Globus pallidus (tissue), 1 donor: ENCODE results near the gene SEC14L5.
"Not testable (repeated sequence)": the region's sequence is repeated elsewhere in the genome, so short reads cannot be mapped to it uniquely, and the experiment has no call there.

Experiments
- DNase-seq: peaks from one replicate; pipeline ENCODE4 v3.0.0-alpha.2; 2015; ENCODE audit warnings: low spot score

SEC14L5 gene

DNA sequence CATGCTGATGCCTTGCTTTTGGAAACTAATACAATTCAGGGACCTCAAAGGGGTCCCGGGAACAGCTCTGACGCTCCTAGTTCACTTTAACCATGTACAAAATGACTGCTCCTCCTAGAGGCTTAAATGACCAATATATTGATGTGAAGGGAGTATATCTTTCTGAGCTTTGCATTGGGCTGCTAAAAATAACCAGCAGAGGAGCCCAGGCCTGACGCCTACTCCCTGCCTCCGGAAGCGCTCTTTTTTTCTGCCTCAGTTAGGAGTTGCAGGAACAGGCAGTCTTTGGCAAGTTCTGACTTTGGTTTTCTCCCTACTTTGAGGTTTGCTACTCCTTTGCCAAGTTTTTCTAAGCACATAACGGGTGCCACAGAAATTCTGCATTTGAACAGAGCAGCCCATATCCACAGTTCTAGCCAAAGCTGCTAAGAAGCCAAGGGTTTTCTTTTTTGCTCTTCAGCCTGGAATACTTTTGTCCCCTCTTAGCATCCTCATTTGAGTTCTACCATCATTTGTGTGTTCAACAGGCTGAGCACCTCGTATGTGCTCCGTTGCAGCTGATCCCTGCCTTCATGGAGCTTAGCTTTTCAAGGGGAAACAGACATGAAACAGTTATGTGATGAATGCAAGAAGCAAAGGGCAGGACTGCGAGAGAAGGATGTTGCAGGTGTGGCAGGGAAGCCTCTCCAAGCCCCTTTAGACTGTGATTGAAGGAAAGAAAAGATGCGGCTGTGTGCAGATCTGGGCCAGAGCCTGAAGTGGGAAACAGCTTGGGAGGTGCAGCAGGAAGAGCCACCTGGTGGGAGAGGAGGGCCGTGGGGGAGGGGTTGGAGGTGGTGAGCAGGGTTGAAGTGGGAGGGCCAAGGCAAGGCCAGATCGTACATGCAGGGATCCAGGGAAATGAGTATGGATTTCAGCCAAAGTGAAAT is 78.4 kb downstream of the SEC14L5 start:
- no peak for DNase-seq

DNA sequence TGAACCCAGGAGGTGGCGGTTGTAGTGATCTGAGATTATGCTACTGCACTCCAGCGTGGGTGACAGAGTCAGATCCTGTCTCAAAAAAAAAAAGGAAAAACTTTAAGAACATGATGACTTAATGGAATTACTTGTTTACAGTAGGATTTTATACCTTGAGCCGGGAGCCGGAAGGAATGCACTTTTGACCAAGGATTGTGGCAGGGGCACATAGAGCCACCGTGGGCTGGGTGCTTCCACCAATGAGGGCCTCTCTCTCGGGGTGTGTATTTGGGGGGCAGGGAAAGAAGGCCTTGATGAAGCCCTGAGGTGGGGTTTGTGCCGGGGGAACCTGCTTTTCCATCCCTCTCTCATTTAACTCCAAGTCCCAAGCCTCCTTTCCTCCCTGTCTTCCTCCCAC is 82.3 kb downstream of the SEC14L5 start:
- DNase-seq: no peak

DNA sequence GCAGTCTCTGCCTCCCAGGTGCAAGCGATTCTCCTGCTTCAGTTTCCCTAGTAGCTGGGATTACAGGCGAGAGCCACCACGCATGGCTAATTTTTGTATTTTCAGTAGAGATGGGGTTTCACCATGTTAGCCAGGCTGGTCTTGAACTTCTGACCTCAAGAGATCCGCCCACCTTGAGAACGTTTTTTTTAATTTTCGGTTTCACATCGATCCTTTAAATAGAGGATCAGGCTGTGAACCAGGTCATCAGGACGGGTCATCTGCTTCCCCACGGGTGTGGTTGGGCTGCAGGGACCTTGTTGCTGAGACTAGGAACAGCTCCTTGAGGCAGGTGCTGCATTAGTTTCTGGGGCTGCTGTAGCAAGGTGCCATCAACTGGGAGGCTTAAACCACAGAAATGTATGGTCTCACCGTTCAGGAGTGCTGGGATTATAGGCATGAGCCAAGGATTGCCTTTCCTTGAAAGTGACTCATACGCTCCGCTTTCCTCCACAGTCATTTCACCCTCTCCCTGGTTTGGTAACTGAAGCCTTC is 83.5 kb downstream of the SEC14L5 start:
- DNase-seq: no peak

DNA sequence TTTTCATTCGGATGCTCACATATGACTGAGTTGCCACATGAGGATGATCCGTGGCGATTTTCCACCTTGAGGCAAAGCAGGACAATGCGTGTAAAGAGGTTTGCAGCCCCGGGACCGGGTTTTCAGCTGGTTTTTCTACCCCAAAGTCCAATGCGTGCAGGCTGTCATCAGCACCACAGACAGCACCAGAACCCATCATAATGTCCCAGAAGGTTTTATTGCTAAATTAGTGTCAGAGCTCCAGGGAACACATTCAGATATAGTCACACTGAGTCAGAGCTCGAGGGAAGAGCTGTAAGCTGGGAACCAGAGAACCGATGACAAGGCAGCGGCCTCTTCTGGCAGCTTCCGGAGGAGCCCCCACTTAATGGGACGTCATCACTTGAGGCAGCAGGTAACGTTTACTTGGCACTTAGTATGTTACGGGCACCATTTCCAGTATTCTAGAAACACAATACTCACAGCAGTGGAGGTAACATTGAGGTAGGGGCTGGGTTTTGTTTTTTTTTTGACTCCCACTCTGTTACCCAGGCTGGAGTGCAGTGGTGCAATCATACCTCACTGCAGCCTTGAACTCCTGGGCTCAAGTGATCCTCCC is 84.5 kb downstream of the SEC14L5 start:
- DNase-seq: no peak

DNA sequence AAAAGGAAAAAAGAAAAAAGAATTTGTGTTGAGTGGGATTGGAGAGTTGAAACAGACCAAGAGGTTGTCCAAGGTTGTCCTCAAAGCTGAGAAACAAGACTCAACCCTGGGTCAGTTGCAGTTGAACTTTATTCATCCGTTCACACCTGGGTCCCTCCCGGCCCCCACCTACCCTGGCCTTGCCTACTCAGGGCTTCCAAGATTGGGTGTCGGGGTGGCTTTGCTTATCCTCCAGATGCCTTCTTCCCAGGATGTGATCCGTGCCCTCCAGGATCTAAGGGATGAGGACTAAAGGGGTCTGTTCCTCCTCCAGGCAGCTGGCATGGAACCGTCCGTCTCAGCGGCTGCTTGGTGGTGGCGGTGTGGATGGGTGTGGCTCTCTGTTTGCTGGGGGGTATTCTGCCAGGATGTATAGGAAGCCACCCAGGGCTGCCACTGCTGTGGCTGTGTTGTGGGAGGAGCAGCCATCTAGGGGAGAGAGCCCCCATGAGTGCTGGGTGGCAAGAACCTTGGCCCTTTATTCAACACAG is 85.9 kb downstream of the SEC14L5 start:
- no peak for DNase-seq

DNA sequence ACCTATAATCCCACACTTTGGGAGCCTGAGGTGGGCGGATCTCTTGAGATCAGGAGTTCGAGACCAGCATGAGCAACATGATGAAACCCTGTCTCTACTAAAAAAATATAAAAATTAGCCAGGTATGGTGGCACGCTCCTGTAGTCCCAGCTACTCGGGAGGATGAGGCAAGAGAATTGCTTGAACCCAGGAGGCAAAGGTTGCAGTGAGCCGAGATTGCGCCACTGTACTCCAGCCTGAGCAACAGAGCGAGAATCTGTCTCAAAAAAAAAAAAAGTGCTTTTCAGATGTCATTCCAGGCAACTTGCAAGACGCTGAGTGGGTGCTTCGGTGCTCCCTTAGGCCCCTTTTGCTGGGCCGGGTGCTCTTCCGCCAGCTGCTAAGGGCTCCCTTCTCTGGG is 86.5 kb downstream of the SEC14L5 start:
- not testable (repeated sequence) for DNase-seq

DNA sequence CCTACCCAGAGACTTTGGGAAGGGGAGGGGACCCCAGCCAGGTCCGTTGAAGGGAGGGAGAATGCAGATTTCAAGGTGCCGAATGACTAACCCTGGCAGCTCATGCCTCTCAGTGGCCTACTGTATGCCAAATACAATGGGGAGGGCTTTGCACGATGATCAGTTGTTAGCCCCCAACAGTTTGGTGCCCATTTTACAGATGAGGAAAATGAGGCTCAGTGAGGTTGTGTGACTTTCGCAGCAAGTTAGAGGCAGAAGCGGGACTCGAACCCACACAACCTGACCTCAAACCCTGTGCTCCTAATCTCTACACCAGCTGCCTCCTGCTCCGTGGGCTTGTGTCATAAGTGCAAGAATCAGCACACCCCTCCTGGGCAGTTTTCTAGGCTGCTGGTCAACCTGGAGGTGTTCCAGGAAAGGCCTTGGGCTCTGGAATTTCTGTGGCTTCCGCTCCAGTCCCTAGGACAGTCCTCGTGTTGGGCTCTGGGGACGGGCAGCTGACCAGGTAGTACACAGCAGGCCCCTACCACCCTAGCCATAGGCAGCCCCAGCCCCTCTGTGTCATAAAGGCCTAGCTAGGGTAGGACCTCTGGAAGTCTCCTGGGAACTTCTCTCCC is 87.5 kb downstream of the SEC14L5 start:
- no peak for DNase-seq

DNA sequence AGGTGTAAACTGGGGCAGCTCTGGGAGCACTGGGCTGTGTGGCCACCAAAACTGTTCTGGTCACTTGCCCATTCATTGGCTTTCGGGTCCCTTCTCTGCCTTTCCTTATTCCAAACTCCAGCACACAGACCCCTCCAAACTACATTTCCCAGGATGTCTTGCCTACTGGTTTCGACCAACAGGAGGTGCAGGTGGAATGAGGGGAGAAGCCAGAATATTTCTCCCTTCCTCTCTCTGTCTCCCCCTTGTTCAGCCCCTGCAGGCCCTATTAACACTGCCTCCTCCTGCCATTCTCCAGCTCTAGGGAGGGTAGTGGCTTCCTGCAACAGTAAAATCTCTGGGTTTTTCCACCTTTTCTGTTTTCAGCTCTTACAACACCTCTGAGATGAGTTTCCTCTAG is 88.8 kb downstream of the SEC14L5 start:
- DNase-seq: no peak

DNA sequence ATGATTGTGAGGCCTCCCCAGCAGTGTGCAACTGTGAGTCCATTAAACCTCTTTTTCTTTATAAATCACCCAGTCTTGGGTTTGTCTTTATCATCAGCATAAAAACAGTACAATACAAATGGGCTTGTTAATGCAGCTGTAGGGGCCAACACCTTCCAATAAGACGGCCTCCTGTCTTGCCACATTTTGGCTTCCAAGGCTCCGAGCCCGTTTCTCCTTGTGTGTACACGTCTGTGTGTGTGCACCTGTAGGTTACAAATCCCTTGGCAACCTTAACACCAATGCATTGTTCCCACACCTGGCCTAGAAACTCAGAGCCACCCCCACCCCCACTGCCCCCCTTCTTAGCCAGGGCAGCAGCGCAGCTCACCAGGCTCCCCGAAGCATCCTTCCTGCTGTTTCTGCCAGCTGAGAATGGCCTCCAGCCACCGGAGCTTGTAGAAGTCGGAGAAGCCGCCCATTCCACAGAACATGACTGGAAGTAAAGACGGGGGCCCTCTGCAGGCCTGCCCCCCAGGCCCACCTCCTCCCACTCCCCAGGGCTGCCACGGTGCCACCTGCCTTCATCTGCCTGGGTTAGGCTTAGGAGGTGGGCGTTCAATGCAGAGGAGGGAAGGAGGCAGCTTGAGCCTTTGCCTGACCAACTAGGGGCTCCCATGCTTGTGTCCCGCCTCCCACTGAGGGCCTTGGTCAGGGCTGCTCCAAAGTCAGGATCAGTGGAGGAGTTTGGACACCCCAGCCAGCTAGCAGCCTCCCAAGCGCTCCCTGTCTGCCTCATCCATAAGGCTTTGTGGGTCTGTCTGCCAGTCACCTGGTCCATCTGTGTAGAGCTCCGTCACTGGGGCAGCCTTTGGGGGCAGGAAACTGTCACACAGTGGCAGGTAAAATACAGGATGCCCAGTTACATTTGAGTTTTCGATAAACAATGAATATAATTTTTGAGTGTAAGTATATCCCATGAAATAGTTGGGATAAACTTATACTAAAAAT is 97.0 kb downstream of the SEC14L5 start:
- DNase-seq: no peak

DNA sequence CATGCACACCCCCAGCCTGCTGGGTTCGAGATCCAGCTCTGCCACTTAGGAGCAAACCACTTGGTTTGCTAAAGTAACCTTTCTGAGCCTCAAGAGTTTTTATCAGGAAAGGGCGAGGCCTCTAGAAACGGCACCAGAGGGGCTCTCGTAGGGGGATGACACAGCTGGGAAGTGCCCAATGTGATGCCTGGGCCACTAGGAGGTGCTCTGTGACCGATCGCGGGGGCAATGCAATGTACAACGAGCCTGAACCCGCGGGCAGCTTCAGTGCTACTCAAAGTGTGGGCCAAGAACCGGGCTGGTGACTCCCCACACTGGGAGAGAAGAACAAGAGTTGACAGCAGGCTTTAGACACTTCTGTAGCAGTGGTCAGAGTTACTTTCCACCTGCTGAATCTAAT is 98.2 kb downstream of the SEC14L5 start:
- no peak for DNase-seq

DNA sequence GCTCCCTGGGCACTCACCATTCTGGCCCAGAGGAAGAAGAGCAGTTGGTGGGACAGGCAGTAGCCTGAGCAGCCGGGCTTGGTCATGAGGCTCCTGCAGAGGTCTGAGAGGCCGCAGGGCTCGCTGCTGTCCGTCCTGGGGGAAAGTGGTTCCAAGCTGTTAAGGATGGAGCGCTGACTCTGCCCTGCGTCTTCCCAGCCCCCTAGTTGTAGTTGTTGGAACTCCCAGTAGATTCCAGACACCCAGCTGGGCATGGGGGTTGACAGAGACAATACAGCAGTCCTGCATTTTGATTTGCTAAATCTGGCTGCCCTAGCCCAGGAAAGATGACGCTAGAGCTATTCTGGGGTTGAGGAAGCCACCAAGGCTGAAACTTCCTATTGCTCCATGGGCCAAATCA is 100.3 kb downstream of the SEC14L5 start:
- no peak for DNase-seq

DNA sequence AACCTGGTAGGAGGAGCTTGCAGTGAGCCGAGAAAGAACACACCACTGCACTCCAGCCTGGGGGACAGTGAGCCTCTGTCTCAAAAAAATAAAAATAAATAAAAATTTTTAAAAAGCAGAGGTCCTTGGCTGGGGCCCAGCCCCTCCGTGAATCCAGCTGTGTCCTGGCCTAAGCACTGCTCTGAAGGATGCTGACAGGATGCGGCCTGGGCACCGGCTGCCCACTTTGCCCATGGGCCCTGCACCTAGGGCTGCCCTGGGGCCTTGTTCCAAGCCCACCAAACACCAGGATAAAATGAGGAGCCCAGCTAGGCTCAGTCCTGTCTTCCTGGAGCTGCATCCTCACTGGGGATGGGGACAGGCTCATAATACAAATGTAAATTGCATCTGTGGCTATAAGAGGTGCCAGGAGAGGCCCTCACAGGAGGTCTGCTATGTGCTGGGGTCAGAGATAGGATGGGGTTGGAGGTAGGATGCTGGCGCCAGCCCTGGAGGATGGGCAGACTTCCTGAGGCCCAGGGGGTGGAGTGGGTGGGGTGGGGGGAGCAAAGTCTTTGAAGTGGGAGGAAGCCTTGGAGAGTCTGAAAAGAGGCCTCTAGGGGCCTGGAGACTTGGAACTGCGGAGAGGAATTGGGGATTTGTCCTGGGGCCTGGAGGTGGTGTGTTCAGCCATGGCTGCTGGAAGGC is 101.4 kb downstream of the SEC14L5 start:
- no peak for DNase-seq

DNA sequence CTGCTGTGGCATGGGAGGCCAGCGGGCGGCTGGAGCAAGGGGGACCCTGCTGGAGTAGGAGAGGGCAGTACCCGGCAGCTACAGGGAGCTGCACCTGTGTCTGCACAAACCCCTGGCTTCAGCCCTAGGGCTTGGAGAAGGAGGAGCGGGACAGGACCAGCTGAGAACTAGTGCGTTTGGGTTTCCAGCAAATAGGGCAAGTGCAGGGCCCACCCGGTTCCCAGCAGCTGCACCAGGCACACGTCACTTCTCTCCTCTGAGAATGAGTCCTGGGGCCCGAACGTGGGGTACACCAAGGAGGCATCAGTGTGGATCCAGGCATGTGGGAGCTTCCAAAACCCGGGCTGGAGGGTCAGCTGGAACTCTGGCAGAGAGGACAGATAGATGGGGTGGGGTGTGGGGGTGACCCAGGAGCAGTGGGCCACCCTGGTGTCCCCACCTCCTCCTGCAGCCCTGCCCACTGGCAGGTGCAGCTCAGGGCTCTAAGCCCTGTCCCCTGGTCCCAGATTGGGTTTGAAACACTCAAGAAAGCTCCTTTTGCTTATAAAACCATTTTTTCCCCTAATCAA is 102.0 kb downstream of the SEC14L5 start:
- DNase-seq: no peak

DNA sequence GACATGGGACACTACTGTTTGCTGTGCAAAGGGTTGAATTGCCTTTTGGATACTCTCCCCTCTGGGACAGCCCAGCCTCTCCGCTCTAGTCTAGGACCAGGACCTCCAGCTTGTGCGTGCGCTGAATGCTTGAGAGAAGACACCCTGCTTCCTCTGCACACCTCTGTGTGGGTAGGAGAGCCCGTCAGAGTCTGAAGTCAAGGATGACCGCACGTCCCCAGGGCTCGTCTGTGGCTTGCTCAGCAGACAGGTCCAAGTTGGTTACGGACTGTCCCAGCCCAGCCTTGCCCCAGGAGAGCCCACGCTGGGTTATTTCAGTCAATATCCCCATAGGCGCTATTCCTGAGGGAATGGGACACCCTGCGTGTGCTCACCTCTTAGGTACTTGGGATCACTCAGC is 103.9 kb downstream of the SEC14L5 start:
- DNase-seq: no peak

DNA sequence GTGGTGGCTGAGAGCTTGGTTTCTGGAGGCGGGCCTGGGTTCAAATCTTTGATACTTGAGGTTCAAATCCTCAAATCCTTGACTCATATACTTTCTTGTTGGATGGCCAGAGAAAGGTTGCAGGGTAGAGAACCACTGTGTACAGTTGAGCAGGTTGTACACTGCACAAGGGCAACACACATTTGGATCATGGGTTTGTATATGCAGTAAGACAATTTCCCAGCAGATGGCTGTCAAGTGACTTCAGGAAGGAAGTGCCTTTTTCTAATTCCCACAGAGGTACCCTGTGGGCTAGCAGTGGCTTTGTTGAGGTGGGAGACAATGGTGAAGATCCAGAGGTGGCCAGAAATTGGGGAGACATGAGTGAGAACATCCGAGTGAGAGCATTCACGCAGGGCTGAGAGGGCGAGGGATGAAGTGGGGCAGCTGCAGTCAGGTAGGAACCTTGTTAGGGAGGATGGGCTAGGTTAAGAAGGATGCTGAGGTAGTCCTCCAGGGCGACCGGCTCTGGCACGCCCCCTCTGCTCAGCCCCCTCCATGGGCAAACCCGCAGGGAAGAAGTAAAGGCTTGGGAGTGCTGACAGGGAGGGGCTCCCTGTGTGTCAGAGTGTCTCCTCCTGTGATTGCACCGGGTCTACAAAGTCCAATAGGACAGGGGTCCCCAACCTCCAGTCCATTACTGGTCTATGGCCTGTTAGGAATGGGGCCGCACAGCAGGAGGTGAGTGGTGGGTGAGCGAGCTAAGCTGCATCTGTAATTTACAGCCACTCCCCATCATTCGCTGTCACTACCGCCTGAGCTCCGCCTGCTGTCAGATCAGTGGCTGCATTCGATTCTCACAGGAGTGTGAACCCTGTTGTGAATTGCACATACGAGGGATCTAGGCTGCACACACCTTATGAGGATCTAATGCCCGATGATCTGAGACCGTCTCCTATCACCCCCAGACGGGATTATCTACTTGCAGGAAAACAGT is 104.9 kb downstream of the SEC14L5 start:
- no peak for DNase-seq

DNA sequence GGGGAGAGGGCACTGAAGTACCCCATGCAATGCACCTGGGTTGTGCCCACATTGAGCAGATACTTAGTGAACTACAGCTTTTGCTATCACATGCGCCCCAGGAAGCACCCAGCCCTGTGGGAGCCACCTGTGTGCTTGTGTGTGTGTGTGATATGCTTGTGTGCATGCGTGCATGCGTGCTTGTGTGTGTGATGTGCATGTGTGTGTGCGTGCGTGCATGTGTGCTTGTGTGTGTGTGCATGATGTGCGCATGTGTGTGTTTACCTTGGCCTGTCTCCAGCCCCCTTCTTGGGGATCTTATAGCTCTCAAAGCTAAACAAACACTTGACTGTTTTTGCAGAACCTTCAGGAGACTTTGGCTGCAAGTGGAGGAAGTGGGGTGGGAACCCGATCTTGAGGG is 106.8 kb downstream of the SEC14L5 start:
- DNase-seq: no peak

DNA sequence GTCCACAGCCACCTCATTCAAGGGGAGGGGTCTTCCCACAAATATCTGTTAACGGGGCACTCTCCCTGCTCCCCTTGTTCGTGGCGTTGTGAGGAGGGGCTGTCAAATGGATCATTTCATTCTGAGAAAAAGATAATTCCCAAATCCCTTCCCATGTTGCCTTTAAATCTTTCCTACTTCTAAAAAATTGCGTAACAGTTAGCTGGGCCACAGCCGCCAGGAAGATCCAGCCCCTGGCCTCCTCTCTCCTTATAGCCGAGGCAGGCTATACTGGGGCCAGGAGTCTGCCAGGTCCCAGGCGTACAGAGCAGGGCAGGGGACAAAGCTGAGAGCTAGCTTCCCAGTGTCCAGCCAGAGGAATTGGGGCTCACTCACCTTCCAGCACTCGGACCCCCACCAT is 107.2 kb downstream of the SEC14L5 start:
- no peak for DNase-seq

DNA sequence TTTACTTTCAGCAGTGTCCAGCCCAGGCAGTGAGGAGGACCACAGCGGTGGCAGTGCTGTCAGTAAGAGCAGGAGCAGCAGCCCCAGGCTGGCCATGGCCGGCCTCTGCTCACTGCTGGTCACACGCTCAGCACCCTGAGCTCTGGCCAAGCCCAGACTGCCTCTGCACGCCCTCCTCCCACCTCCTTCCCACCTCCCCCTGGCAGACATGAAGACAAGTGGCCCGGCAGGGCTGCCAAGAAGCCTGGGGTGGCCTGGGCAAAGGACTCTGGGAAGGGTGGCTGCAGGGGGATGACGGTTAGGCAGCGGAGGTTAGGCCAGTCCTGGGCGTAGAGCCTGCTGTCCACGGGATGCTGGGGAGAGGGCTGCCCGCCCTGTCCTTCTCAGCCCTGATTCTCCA is 107.7 kb downstream of the SEC14L5 start, which contains the start of gene C16orf89:
TSS of gene C16orf89 (minus strand) at position 144 of the 400 bp plus-strand sequence. CDS start at position 96, 48 bp downstream.
- DNase-seq: peak; percentile 63

DNA sequence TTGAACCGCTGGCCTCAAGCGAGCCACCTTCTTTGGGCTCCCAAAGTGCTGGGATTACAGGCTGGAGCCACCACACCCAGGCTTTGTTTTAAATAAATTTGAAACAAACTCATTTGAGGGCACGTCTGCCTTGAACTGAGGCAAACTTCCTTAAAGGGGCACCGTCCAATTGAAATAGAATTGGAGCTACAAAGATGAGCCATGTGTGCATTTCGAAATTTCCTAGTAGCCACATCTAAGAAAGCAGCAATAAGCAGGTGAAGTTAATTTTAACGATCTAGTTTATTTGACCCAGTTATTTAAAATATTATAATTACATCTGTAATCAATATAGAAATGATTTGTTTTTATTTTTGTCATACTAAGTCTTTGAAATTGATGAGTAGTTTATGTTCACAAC is 108.4 kb downstream of the SEC14L5 start:
- DNase-seq: no peak
